ENCODE results near the gene UBN1.

The UBN1 gene

GRCh38 chr16:4825196-4825595, 22.1 kb upstream of the UBN1 start:
- no peak for DNase-seq

- no peak for DNase-seq
These were observed 20.8 kb upstream of the UBN1 start for GRCh38 chr16:4826526-4826925.

GRCh38 chr16:4826980-4827379, 20.3 kb upstream of the UBN1 start:
- no peak for DNase-seq

GRCh38 chr16:4828567-4829321, 18.5 kb upstream of the UBN1 start:
- no peak for DNase-seq

- no peak for DNase-seq
These were observed 16.9 kb upstream of the UBN1 start for GRCh38 chr16:4830408-4830807.

- DNase-seq, result no peak
These were observed 15.7 kb upstream of the UBN1 start for GRCh38 chr16:4831616-4832015.

- DNase-seq, result no peak
These were observed 14.5 kb upstream of the UBN1 start for GRCh38 chr16:4832698-4833343.

GRCh38 chr16:4833584-4833983, 13.7 kb upstream of the UBN1 start:
- no peak for DNase-seq

GRCh38 chr16:4836727-4837126, 10.6 kb upstream of the UBN1 start:
- no peak for DNase-seq

GRCh38 chr16:4837733-4838501, 9.4 kb upstream of the UBN1 start:
- no peak for DNase-seq

- no peak for DNase-seq
These were observed 7.3 kb upstream of the UBN1 start for GRCh38 chr16:4839942-4840341.

GRCh38 chr16:4840984-4841383, 6.3 kb upstream of the UBN1 start:
- no peak for DNase-seq

- peak; percentile 46 for DNase-seq
These were observed 779 bp upstream of the UBN1 start for GRCh38 chr16:4846503-4846900.

GRCh38 chr16:4847774-4848587, 700 bp downstream of the UBN1 start:
- peak; percentile 7 for DNase-seq

GRCh38 chr16:4850211-4850610, 2.9 kb downstream of the UBN1 start:
- DNase-seq, result no peak

- no peak for DNase-seq
These were observed 5.1 kb downstream of the UBN1 start for GRCh38 chr16:4852221-4852872.

- DNase-seq, result no peak
These were observed 8.1 kb downstream of the UBN1 start for GRCh38 chr16:4855371-4855770.

- no peak for DNase-seq
These were observed 8.5 kb downstream of the UBN1 start for GRCh38 chr16:4855804-4856203.

- no peak for DNase-seq
These were observed 12.1 kb downstream of the UBN1 start for GRCh38 chr16:4859190-4859899.

GRCh38 chr16:4859900-4860255, 12.6 kb downstream of the UBN1 start:
- no peak for DNase-seq

GRCh38 chr16:4860727-4861342, 13.6 kb downstream of the UBN1 start:
- no peak for DNase-seq

GRCh38 chr16:4862639-4863038, 15.4 kb downstream of the UBN1 start:
- DNase-seq, result no peak
